ACHN (cell line): ENCODE data around the gene RHOC.
"Not testable (repeated sequence)": the region's sequence is repeated elsewhere in the genome, so short reads cannot be mapped to it uniquely, and the experiment has no call there.

ENCODE experiments used
- DNase-seq: peaks from one replicate; pipeline ENCODE4 v3.0.0-alpha.2; 2015
- in situ Hi-C: cut with HindIII; loops from 2 replicates; pipeline ENCODE4 v1.10.0; 2017; ENCODE audit warnings: low sequenced_read_pairs, low pct_ligation_motif_present, low pct_unique_long_range_greater_than_20kb

RHOC gene

GRCh38 chr1:112706505-112707220 is at the start of gene RHOC:
Gene RHOC (minus strand): TSS chr1:112707127. CDS start chr1:112703799, 3,328 bp downstream.
- peak; percentile 70 for DNase-seq
- in situ Hi-C loops: no loop called here

- DNase-seq: no peak
- in situ Hi-C loops: no loop called here
These were observed 47.2 kb upstream of the RHOC start for GRCh38 chr1:112754116-112754628.

GRCh38 chr1:112748396-112748795 is 41.5 kb upstream of the RHOC start:
- DNase-seq: no peak
- in situ Hi-C loops: no loop called here

- no peak for DNase-seq
- in situ Hi-C loops: no loop called here
These were observed 37.2 kb upstream of the RHOC start for GRCh38 chr1:112744009-112744578.

- in situ Hi-C loops: no loop called here
- DNase-seq: no peak
These were observed 36.5 kb upstream of the RHOC start for GRCh38 chr1:112743174-112744008.

- DNase-seq: no peak
- in situ Hi-C loops: no loop called here
These were observed 30.6 kb upstream of the RHOC start for GRCh38 chr1:112737573-112737972.

- DNase-seq: peak; percentile 83
- in situ Hi-C loops: no loop called here
These were observed 28.8 kb upstream of the RHOC start for GRCh38 chr1:112735752-112736151.

GRCh38 chr1:112731451-112731850 is 24.5 kb upstream of the RHOC start:
- in situ Hi-C loops: no loop called here
- DNase-seq: no peak

GRCh38 chr1:112729909-112730308 is 23.0 kb upstream of the RHOC start:
- in situ Hi-C loops: no loop called here
- no peak for DNase-seq

- in situ Hi-C loops, DNase-seq: not testable (repeated sequence)
These were observed 22.1 kb upstream of the RHOC start for GRCh38 chr1:112729011-112729410.

- DNase-seq, in situ Hi-C loops: not testable (repeated sequence)
These were observed 21.5 kb upstream of the RHOC start for GRCh38 chr1:112728306-112728971.

GRCh38 chr1:112727716-112728115 is 20.8 kb upstream of the RHOC start:
- DNase-seq: no peak
- in situ Hi-C loops: no loop called here

GRCh38 chr1:112724240-112724639 is 17.3 kb upstream of the RHOC start:
- in situ Hi-C loops, DNase-seq: not testable (repeated sequence)

- in situ Hi-C loops: no loop called here
- DNase-seq: no peak
These were observed 16.5 kb upstream of the RHOC start for GRCh38 chr1:112723511-112723839.

- no peak for DNase-seq
- in situ Hi-C loops: no loop called here
These were observed 15.9 kb upstream of the RHOC start for GRCh38 chr1:112722601-112723510.

- in situ Hi-C loops: no loop called here
These were observed 15.1 kb upstream of the RHOC start for GRCh38 chr1:112721966-112722524.

GRCh38 chr1:112721294-112721693 is 14.4 kb upstream of the RHOC start:
- DNase-seq, in situ Hi-C loops: not testable (repeated sequence)

More at GRCh38 chr1:112721966-112722524, 15.1 kb upstream of the RHOC start:
- DNase-seq: no peak

GRCh38 chr1:112720800-112721199 is 13.9 kb upstream of the RHOC start:
- in situ Hi-C loops: no loop called here
- no peak for DNase-seq
